SK-N-SH (cell line): ENCODE data around the gene NOX3. TPM values are rescaled to one million over a fixed set of nuclear protein-coding genes. Genes with fewer than 3 reads are reported as not detected.
A peak's percentile ranks its signal among the peaks of the same experiment; 100 is the strongest.

Experiments used
- CTCF ChIA-PET: fragments of 300-600, 350-600 bp; formaldehyde crosslinking; extraction: SDS; loops from one replicate; lab custom pipeline; 2021; lab: Yijun Ruan, JAX
- POLR2A ChIA-PET: fragments of 350-600 bp; sonication (Branson Sonifier 250); formaldehyde crosslinking; extraction: SDS; loops from one replicate; lab custom pipeline; 2020; ENCODE audit warnings: antibody characterized with exemption, inconsistent platforms; lab: Yijun Ruan, JAX
- DNase-seq: peaks from one replicate; pipeline ENCODE4 v3.0.0; 2012
- H2AFZ ChIP-seq: fragments of 200-600 bp; sonication (generic); 2 replicates; pipeline ENCODE4 v1.8.1; 2016; ENCODE audit warnings: antibody characterized with exemption, mild to moderate bottlenecking, low read depth
- H3F3A ChIP-seq: fragments of 200-600 bp; sonication (generic); replicated peaks from 2 replicates; pipeline ENCODE3; 2016; ENCODE audit warnings: antibody characterized with exemption, mild to moderate bottlenecking; ENCODE audit not compliant: insufficient read depth
- H3K27ac ChIP-seq, 2 experiments: fragments of 200-500 bp in 1 of 2; fragments of 200-600 bp in 1 of 2; sonication (Bioruptor generic) in 1 of 2; sonication (generic), shearing (Covaris generic) in 1 of 2; 2 replicates each; pipeline versions ENCODE4 v1.5.1 to v1.6.1; 2014 to 2016; ENCODE audit warnings: low read depth in 2 of 2, inconsistent platforms in 1 of 2, low read length in 1 of 2, mild to moderate bottlenecking in 1 of 2, mixed read lengths in 1 of 2
- H3K27me3 ChIP-seq: fragments of 200-600 bp; sonication (generic), shearing (Covaris generic); 2 replicates; pipeline ENCODE4 v1.6.1; 2016; ENCODE audit warnings: mixed run types; ENCODE audit not compliant: insufficient read depth
- H3K36me3 ChIP-seq, 2 experiments: fragments of 200-500 bp in 1 of 2; fragments of 200-600 bp in 1 of 2; sonication (Bioruptor generic) in 1 of 2; sonication (generic) in 1 of 2; replicated peaks in 1 of 2; 2 replicates each; pipeline versions ENCODE3 to v1.5.1; 2014 to 2016; ENCODE audit warnings: low read length in 1 of 2, mild to moderate bottlenecking in 1 of 2; ENCODE audit not compliant: insufficient read depth in 2 of 2, control insufficient read depth in 1 of 2
- H3K4me1 ChIP-seq, 2 experiments: fragments of 200-500 bp in 1 of 2; fragments of 200-600 bp in 1 of 2; sonication (Bioruptor generic) in 1 of 2; sonication (generic), shearing (Covaris generic) in 1 of 2; 2 replicates each; pipeline versions ENCODE4 v1.5.1 to v1.6.1; 2014 to 2016; ENCODE audit warnings: low read depth in 1 of 2, low read length in 1 of 2, mixed run types in 1 of 2; ENCODE audit not compliant: insufficient read depth in 2 of 2, control insufficient read depth in 1 of 2
- H3K4me2 ChIP-seq: fragments of 200-600 bp; sonication (generic), shearing (Covaris generic); 2 replicates; pipeline ENCODE4 v1.6.1; 2017; ENCODE audit warnings: mixed run types
- H3K4me3 ChIP-seq, 2 experiments: fragments of 200-500 bp in 1 of 2; fragments of 200-600 bp in 1 of 2; sonication (Bioruptor generic) in 1 of 2; sonication (generic), shearing (Covaris generic) in 1 of 2; 2 replicates each; pipeline versions ENCODE4 v1.5.1 to v1.8.1; 2014 to 2016; ENCODE audit warnings: low read depth in 2 of 2, inconsistent platforms in 1 of 2, low read length in 1 of 2, mild to moderate bottlenecking in 1 of 2, mixed read lengths in 1 of 2, moderate library complexity in 1 of 2
- H3K79me2 ChIP-seq: fragments of 200-600 bp; sonication (generic); 2 replicates; pipeline ENCODE4 v1.8.1; 2017; ENCODE audit warnings: mild to moderate bottlenecking; ENCODE audit not compliant: insufficient read depth
- H3K9ac ChIP-seq: fragments of 200-600 bp; sonication (generic); 2 replicates; pipeline ENCODE4 v1.6.1; 2017; ENCODE audit warnings: mixed run types
- H3K9me2 ChIP-seq: fragments of 200-600 bp; sonication (generic); 2 replicates; pipeline ENCODE4 v1.6.1; 2017; ENCODE audit warnings: mixed run types
- H3K9me3 ChIP-seq: fragments of 200-600 bp; sonication (generic); 2 replicates; pipeline ENCODE4 v1.6.1; 2017; ENCODE audit warnings: mixed run types, mild to moderate bottlenecking, moderate library complexity
- H4K20me1 ChIP-seq: fragments of 200-600 bp; sonication (generic); 2 replicates; pipeline ENCODE4 v1.6.1; 2017; ENCODE audit warnings: mild to moderate bottlenecking, mixed run types; ENCODE audit not compliant: insufficient read depth
- CTCF ChIP-seq: fragments of 200-600 bp; sonication (generic); IDR thresholded peaks from 2 replicates; pipeline ENCODE4 v1.6.1; 2017; ENCODE audit warnings: antibody characterized with exemption, mild to moderate bottlenecking, moderate library complexity
- EP300 ChIP-seq, 2 experiments: IDR thresholded peaks; 2 replicates each; pipeline versions ENCODE4 v1.4.0 to v1.6.1; 2012; ENCODE audit warnings: borderline replicate concordance in 1 of 2, low read depth in 1 of 2, low read length in 1 of 2
- EZH2phosphoT487 ChIP-seq: fragments of 200-600 bp; sonication (generic); IDR thresholded peaks from 2 replicates; pipeline ENCODE4 v1.6.1; 2017; ENCODE audit warnings: low read depth, mixed run types, mild to moderate bottlenecking, antibody characterized with exemption, moderate library complexity, borderline replicate concordance
- FOXM1 ChIP-seq: IDR thresholded peaks from 2 replicates; pipeline ENCODE4 v1.4.0; 2012; ENCODE audit warnings: low read depth, mild to moderate bottlenecking
- NFIC ChIP-seq: IDR thresholded peaks from 2 replicates; pipeline ENCODE4 v1.4.0; 2012; ENCODE audit warnings: borderline replicate concordance
- POLR2AphosphoS5 ChIP-seq: IDR thresholded peaks from 2 replicates; pipeline ENCODE4 v1.6.1; 2012; ENCODE audit warnings: low read depth, low read length
- RFX5 ChIP-seq: IDR thresholded peaks from 2 replicates; pipeline ENCODE4 v1.6.1; 2012; ENCODE audit warnings: mild to moderate bottlenecking, improper control_type of control experiment, low read length
- RXRA ChIP-seq: IDR thresholded peaks from 2 replicates; pipeline ENCODE4 v1.4.0; 2012; ENCODE audit warnings: low read depth, mild to moderate bottlenecking, borderline replicate concordance
- TAF1 ChIP-seq: IDR thresholded peaks from 2 replicates; pipeline ENCODE4 v1.6.1; 2012; ENCODE audit warnings: low read depth, mild to moderate bottlenecking, low read length, moderate library complexity, borderline replicate concordance
- USF1 ChIP-seq: IDR thresholded peaks from 2 replicates; pipeline ENCODE4 v1.4.0; 2012; ENCODE audit warnings: low read depth, borderline replicate concordance
- USF2 ChIP-seq: fragments of 150-350 bp; IDR thresholded peaks from 2 replicates; pipeline ENCODE4 v1.6.1; 2017; ENCODE audit warnings: antibody characterized with exemption, low read length, low read depth, borderline replicate concordance
- polyA plus RNA-seq, 3 experiments: library from polyadenylated mRNA; depleted of rRNA; stranded (reverse); fragments of >200 nt; gene quantifications; 2 replicates each; pipeline ENCODE4 v1.2.3, GENCODE V29; 2012
- TF ChIP-seq, protein P1 (sequence below): IDR thresholded peaks from 2 replicates; pipeline ENCODE4 v1.6.1; 2012; ENCODE audit warnings: mild to moderate bottlenecking, low read depth, low read length, moderate library complexity
- TF ChIP-seq, protein P2 (sequence below): IDR thresholded peaks from 2 replicates; pipeline ENCODE4; 2012
- TF ChIP-seq, protein P3 (sequence below): fragments of 150-350 bp; IDR thresholded peaks from 2 replicates; pipeline ENCODE4 v1.6.1; 2016; ENCODE audit warnings: mild to moderate bottlenecking, low read depth, low read length
- TF ChIP-seq, protein P4 (sequence below): IDR thresholded peaks from 2 replicates; pipeline ENCODE4 v1.4.0; 2012; ENCODE audit warnings: low read depth

The NOX3 gene
- polyA plus RNA-seq, 1 of the 3 experiments (the other 2 are of a cell fraction): 0.02 TPM

DNA sequence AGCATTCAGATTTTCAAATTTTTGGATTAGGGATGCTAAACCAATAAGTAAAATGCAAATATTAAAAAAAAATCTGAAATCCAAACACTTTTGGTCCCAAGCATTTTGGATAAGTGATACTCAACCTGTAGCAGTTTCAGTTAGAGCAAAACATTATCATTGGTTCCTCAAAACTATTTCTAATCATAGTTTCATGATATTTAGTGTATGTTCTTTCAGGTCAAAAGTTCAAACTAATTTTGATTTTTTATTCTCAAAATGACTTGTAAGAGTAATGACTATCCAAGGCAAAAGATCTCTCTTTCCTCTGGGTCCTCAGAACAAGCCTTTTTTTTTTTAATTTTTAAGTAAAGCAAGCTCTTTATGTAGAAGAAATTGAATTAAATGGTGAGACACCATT, 77.4 kb downstream of the NOX3 start:
- CTCF ChIA-PET: interaction anchor here (0.7 kb wide), 1 partner anchor 43 kb away, joined by 3 read pairs; no protein-coding TSS in a partner anchor
- Histone ChIP-seq H3K4me2 (no peak overlapping the region), H3K4me1 (no peaks in the 10 kb centered on the region)

More for the DNA sequence above, 77.4 kb downstream of the NOX3 start:
- H3K4me3 ChIP-seq: no peak overlapping the region
- no peaks in the 10 kb centered on the region for H3K9me3 ChIP-seq
- H3F3A ChIP-seq: peaks cover 30% of the 10 kb centered on the region
- no peaks in the 10 kb centered on the region for H3K36me3 ChIP-seq
- 0 out of 2 replicates have a peak overlapping the region, but pooled peaks have one; percentile 59 for H3K9ac ChIP-seq
- TF ChIP-seq TAF1 (no peak), RXRA (no peak), CTCF (no peak), USF2 (no peak), FOXM1 (no peak), EP300 (IDR thresholded peaks at IDR 0.05; ENCODE audit: borderline replicate concordance in 1 of 2, low read depth in 1 of 2, low read length in 1 of 2) (no peak), USF1 (no peak), EZH2phosphoT487 (no peak), POLR2AphosphoS5 (no peak), NFIC (no peak), RFX5 (no peak)
- TF ChIP-seq, protein P1, sequence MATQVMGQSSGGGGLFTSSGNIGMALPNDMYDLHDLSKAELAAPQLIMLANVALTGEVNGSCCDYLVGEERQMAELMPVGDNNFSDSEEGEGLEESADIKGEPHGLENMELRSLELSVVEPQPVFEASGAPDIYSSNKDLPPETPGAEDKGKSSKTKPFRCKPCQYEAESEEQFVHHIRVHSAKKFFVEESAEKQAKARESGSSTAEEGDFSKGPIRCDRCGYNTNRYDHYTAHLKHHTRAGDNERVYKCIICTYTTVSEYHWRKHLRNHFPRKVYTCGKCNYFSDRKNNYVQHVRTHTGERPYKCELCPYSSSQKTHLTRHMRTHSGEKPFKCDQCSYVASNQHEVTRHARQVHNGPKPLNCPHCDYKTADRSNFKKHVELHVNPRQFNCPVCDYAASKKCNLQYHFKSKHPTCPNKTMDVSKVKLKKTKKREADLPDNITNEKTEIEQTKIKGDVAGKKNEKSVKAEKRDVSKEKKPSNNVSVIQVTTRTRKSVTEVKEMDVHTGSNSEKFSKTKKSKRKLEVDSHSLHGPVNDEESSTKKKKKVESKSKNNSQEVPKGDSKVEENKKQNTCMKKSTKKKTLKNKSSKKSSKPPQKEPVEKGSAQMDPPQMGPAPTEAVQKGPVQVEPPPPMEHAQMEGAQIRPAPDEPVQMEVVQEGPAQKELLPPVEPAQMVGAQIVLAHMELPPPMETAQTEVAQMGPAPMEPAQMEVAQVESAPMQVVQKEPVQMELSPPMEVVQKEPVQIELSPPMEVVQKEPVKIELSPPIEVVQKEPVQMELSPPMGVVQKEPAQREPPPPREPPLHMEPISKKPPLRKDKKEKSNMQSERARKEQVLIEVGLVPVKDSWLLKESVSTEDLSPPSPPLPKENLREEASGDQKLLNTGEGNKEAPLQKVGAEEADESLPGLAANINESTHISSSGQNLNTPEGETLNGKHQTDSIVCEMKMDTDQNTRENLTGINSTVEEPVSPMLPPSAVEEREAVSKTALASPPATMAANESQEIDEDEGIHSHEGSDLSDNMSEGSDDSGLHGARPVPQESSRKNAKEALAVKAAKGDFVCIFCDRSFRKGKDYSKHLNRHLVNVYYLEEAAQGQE: no peak
- TF ChIP-seq, protein P2, sequence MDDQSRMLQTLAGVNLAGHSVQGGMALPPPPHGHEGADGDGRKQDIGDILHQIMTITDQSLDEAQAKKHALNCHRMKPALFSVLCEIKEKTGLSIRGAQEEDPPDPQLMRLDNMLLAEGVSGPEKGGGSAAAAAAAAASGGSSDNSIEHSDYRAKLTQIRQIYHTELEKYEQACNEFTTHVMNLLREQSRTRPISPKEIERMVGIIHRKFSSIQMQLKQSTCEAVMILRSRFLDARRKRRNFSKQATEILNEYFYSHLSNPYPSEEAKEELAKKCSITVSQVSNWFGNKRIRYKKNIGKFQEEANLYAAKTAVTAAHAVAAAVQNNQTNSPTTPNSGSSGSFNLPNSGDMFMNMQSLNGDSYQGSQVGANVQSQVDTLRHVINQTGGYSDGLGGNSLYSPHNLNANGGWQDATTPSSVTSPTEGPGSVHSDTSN: no peak
- TF ChIP-seq, protein P3, sequence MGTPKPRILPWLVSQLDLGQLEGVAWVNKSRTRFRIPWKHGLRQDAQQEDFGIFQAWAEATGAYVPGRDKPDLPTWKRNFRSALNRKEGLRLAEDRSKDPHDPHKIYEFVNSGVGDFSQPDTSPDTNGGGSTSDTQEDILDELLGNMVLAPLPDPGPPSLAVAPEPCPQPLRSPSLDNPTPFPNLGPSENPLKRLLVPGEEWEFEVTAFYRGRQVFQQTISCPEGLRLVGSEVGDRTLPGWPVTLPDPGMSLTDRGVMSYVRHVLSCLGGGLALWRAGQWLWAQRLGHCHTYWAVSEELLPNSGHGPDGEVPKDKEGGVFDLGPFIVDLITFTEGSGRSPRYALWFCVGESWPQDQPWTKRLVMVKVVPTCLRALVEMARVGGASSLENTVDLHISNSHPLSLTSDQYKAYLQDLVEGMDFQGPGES: no peak
- TF ChIP-seq, protein P4, sequence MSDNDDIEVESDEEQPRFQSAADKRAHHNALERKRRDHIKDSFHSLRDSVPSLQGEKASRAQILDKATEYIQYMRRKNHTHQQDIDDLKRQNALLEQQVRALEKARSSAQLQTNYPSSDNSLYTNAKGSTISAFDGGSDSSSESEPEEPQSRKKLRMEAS: no peak
- no peak for DNase-seq
- no peak overlapping the region for H2AFZ ChIP-seq
- no peaks in the 10 kb centered on the region for H3K27me3 ChIP-seq
- no peaks in the 10 kb centered on the region for H3K79me2 ChIP-seq
- peak overlapping the region in 1 of 2 experiments; percentile 94; a peak in 2 of 4 replicates for H3K27ac ChIP-seq
- POLR2A ChIA-PET: no interaction called here
- H4K20me1 ChIP-seq: no peaks in the 10 kb centered on the region
- no peaks in the 10 kb centered on the region for H3K9me2 ChIP-seq
